ENCODE results near the gene TMEM101.
"Not testable (repeated sequence)": the region's sequence is repeated elsewhere in the genome, so short reads cannot be mapped to it uniquely, and the experiment has no call there.

The TMEM101 gene

DNA sequence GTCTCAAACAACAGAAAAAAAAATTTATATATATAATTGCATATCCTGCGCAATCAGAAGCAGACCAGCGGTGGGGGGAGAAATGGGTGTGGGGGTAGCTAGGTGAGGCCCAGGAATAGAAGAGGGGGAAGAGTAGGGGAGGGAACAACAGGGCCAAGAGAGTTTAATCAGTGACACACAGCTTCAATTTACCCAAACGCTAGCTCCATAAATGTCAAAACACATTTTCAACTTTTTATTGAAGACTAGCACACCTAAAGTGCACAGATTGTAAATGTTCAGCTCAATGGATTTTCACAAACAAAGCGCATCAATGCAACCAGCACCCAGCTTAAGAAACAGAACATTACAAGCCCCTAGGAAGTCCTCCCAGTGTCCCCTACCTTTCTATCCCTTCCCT, 35.1 kb downstream of the TMEM101 start:
- Histone ChIP-seq H3K9ac (ENCODE audit: low read length) (no peak overlapping the region), H3K4me1 (ENCODE audit: control insufficient read depth, insufficient read depth, low read length) (peaks cover 5% of the 10 kb centered on the region), H3K9me3 (ENCODE audit: control insufficient read depth, low read length) (no peaks in the 10 kb centered on the region), H3K36me3 (ENCODE audit: control insufficient read depth, insufficient read depth, low read length, severe bottlenecking) (no peaks in the 10 kb centered on the region), H3K4me3 (ENCODE audit: low read length) (no peak overlapping the region), H3K27me3 (replicated peaks; ENCODE audit: control insufficient read depth, insufficient read depth, low read length) (peaks cover 27% of the 10 kb centered on the region)
- DNase-seq (ENCODE audit: low read depth): no peak

DNA sequence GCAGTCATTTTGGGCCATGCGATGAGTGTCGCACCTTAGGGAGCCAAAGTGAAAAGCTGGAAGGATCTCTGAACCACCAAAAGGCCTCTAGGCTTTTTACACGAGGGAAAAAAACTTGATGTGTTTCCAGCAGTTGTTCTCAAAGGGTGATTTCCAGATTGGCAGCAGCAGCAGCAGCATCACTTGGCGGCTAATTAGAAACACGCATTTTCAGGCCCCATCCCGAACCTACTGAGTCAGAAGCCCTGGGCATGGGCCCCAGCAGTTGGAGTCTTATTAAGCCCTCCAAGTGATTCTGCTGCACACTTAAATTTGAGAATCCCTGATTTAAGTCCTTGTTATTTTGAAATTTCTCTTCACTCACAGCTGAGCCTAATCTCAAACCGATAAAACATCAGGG, 35.8 kb downstream of the TMEM101 start:
- Histone ChIP-seq H3K27me3 (replicated peaks; ENCODE audit: control insufficient read depth, insufficient read depth, low read length) (peaks cover 34% of the 10 kb centered on the region), H3K9me3 (ENCODE audit: control insufficient read depth, low read length) (no peaks in the 10 kb centered on the region), H3K9ac (ENCODE audit: low read length) (no peak overlapping the region), H3K4me1 (ENCODE audit: control insufficient read depth, insufficient read depth, low read length) (peaks cover 9% of the 10 kb centered on the region), H3K36me3 (ENCODE audit: control insufficient read depth, insufficient read depth, low read length, severe bottlenecking) (no peaks in the 10 kb centered on the region), H3K4me3 (ENCODE audit: low read length) (no peak overlapping the region)
- DNase-seq (ENCODE audit: low read depth): no peak

DNA sequence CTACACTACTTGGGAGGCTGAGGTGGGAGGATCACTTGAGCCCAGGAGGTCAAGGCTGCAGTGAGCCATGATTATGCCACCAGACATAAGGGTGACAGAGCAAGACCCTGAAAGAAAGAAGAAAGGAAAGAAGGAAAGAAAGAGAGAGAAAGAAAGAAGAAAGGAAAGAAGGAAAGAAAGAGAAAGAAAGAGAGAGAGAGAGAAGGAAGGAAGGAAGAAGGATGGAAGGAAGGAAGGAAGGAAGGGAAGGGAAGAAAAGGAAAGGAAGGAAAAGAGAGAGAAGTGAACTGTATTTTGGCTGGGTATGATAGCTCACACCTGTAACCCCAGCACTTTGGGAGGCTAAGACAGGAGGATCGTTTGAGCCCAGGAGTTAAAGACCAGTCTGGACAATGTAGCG, 36.7 kb downstream of the TMEM101 start:
- no peaks in the 10 kb centered on the region for H3K36me3 ChIP-seq (ENCODE audit: control insufficient read depth, insufficient read depth, low read length, severe bottlenecking)
- H3K9ac ChIP-seq (ENCODE audit: low read length): no peak overlapping the region
- H3K27me3 ChIP-seq (replicated peaks; ENCODE audit: control insufficient read depth, insufficient read depth, low read length): peaks cover 32% of the 10 kb centered on the region
- no peaks in the 10 kb centered on the region for H3K9me3 ChIP-seq (ENCODE audit: control insufficient read depth, low read length)
- H3K4me3 ChIP-seq (ENCODE audit: low read length): no peak overlapping the region
- peaks cover 9% of the 10 kb centered on the region for H3K4me1 ChIP-seq (ENCODE audit: control insufficient read depth, insufficient read depth, low read length)
- DNase-seq (ENCODE audit: low read depth): no peak

DNA sequence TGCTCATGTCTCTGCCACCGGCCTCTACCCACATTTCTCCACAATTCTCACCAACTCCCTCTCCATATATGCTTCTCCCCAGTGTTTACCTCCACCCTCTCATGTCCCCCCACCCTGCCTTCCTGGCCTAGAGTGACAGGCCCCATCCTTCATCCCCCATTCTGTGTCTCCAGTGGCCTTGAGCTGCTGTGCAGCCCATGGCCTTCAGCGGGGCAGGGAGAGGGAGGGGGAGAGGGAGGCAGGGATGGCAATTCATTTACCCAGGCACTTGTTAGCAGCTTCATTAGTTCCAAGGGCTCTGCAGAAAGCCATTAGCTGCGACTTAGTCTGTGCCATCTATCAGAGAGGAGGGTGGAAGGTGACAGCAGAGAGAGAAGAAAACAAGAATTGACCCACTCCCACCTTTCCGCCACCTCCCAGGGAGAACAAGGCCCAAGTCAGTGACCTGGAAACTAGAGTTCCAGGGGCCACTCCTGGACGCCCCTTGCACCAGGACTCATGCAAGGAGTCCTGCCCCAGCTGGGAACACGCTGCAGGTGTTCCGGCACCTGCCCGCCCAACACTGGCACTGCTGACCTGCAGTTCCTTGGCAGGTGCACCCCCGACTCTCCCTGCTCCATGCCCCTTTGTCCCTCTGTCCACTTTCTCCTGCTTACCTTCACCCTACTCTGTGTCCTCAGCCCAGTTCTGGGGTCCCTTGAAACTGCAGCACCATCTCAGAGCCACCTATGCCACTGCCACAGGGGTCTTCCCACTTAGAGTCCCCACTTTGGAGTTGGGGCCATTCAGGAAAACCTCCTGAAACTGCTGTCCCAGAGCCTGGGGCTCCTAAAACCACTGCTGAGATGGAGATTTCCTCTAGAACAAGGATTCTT, 37.6 kb downstream of the TMEM101 start:
- peaks cover 9% of the 10 kb centered on the region for H3K4me1 ChIP-seq (ENCODE audit: control insufficient read depth, insufficient read depth, low read length)
- no peaks in the 10 kb centered on the region for H3K9me3 ChIP-seq (ENCODE audit: control insufficient read depth, low read length)
- no peaks in the 10 kb centered on the region for H3K36me3 ChIP-seq (ENCODE audit: control insufficient read depth, insufficient read depth, low read length, severe bottlenecking)
- no peak for DNase-seq (ENCODE audit: low read depth)
- H3K27me3 ChIP-seq (replicated peaks; ENCODE audit: control insufficient read depth, insufficient read depth, low read length): peaks cover 26% of the 10 kb centered on the region
- H3K4me3 ChIP-seq (ENCODE audit: low read length): no peak overlapping the region
- H3K9ac ChIP-seq (ENCODE audit: low read length): no peak overlapping the region

DNA sequence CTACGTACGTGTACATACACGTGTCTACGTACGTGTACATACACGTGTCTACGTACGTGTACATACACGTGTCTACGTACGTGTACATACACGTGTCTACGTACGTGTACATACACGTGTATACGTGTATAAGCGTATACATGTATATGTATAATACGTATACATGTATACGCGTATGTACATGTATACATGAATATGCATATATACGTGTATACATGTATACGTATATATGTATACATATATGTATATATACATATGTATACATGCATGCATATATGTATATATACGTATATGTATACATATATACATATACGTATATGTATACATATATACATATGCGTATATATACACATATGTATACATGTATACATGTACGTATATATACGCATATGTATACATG, 38.9 kb downstream of the TMEM101 start:
- DNase-seq (ENCODE audit: low read depth): no peak
- H3K27me3 ChIP-seq (replicated peaks; ENCODE audit: control insufficient read depth, insufficient read depth, low read length): peaks cover 26% of the 10 kb centered on the region

DNA sequence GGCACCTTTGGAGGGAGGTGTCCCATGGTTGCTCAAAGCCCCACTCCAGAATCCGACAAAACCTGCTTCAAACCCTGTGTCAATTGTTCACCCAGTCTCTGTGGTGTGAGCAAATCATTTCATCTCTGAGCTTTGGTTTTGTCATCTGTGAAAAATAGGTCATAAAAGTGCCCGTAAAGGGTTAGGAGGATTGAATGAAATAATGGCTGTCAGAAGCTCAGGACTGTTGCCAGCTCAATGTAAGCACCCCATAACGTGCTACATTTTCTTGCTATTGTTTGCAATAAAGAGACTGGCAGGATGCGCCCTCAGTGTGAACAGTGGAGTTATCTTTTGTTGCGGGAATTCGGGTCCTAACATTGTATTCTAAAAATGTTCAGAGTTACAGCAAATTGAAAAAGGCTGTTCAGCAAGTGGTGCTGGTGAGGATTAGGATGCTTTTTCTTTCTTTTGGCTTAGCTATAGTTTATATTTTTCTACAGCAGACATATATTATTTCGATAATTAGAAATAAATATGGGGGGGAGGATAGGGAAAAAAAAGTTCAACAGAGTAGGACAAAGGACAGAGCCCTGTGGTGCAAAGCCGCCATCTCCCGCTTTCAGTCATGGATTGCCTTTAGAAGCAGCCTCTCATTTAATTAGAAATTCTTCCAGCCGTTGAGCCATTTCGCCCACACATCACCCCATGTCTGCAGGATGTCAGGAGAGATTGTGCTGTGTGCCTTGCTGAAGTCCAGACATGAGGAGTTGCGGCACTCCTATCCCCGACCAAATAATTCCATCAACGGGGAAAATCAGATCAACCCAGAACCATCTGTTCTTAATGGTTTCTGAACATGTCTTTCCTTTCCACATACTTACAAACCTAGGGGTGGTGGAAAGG, 40.1 kb downstream of the TMEM101 start:
- Histone ChIP-seq H3K27me3 (replicated peaks; ENCODE audit: control insufficient read depth, insufficient read depth, low read length) (peaks cover 26% of the 10 kb centered on the region), H3K9me3 (ENCODE audit: control insufficient read depth, low read length) (no peaks in the 10 kb centered on the region), H3K4me3 (ENCODE audit: low read length) (no peak overlapping the region), H3K4me1 (ENCODE audit: control insufficient read depth, insufficient read depth, low read length) (peaks cover 9% of the 10 kb centered on the region), H3K36me3 (ENCODE audit: control insufficient read depth, insufficient read depth, low read length, severe bottlenecking) (no peaks in the 10 kb centered on the region), H3K9ac (ENCODE audit: low read length) (no peak overlapping the region)
- DNase-seq (ENCODE audit: low read depth): peak; percentile 24

More for the DNA sequence above, 38.9 kb downstream of the TMEM101 start:
- H3K9me3 ChIP-seq (ENCODE audit: control insufficient read depth, low read length): no peaks in the 10 kb centered on the region
- no peak overlapping the region for H3K9ac ChIP-seq (ENCODE audit: low read length)
- H3K4me3 ChIP-seq (ENCODE audit: low read length): no peak overlapping the region
- peaks cover 9% of the 10 kb centered on the region for H3K4me1 ChIP-seq (ENCODE audit: control insufficient read depth, insufficient read depth, low read length)
- H3K36me3 ChIP-seq (ENCODE audit: control insufficient read depth, insufficient read depth, low read length, severe bottlenecking): no peaks in the 10 kb centered on the region

DNA sequence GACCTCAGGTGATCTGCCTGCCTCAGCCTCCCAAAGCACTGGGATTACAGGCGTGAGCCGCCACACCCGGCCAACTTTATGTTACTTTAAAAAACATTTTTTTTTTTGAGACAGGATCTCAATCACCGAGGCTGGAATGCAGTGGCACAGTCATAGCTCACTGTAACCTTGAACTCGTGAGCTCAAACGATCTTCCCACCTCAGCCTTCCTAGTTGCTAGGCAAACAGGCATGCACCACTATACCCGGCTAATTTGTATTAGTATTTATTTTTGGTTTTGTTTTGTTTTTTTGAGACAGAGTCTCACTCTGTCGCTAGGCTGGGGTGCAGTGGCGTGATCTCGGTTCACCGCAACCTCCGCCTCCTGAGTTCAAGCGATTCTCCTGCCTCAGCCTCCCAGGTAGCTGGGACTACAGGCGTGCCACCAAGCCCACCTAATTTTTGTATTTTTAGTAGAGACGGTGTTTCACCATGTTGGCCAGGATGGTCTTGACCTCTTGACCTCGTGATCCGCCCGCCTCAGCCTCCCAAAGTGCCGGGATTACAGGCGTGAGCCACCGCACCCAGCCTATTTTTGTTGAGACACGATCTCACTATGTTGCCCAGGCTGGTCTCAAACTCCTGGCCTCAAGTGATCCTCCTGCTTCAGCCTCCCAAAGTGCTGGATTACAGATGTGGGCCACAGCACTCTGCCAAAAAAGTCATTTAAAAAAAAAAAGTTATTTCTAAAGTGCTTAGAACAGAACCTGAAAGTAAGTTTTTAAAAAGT, 42.1 kb downstream of the TMEM101 start:
- not testable (repeated sequence) for DNase-seq (ENCODE audit: low read depth); H3K36me3 ChIP-seq (ENCODE audit: control insufficient read depth, insufficient read depth, low read length, severe bottlenecking); H3K9ac ChIP-seq (ENCODE audit: low read length); H3K4me3 ChIP-seq (ENCODE audit: low read length); H3K4me1 ChIP-seq (ENCODE audit: control insufficient read depth, insufficient read depth, low read length); H3K9me3 ChIP-seq (ENCODE audit: control insufficient read depth, low read length)
- peaks cover 30% of the 10 kb centered on the region for H3K27me3 ChIP-seq (replicated peaks; ENCODE audit: control insufficient read depth, insufficient read depth, low read length)

DNA sequence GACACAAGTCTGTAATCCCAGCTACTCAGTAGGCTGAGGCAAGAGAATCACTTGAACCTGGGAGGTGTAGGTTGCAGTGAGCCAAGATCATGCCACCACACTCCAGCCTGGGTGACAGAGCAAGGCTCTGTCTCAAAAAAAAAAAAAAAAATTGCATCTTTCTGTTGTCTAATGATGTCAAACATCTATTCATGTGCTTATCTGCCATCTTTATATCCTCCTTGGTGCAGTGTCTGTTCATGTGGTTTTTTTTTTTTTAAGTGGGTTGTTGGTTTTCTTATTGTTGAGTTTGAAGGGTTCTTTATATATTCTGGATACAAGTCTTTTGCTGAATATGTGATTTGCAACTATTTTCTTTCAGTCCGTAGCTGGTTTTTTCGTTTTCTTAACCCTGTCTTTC, 43.3 kb downstream of the TMEM101 start:
- H3K9ac ChIP-seq (ENCODE audit: low read length); H3K36me3 ChIP-seq (ENCODE audit: control insufficient read depth, insufficient read depth, low read length, severe bottlenecking); H3K4me1 ChIP-seq (ENCODE audit: control insufficient read depth, insufficient read depth, low read length); H3K4me3 ChIP-seq (ENCODE audit: low read length); H3K9me3 ChIP-seq (ENCODE audit: control insufficient read depth, low read length); DNase-seq (ENCODE audit: low read depth): not testable (repeated sequence)
- H3K27me3 ChIP-seq (replicated peaks; ENCODE audit: control insufficient read depth, insufficient read depth, low read length): peaks cover 23% of the 10 kb centered on the region

DNA sequence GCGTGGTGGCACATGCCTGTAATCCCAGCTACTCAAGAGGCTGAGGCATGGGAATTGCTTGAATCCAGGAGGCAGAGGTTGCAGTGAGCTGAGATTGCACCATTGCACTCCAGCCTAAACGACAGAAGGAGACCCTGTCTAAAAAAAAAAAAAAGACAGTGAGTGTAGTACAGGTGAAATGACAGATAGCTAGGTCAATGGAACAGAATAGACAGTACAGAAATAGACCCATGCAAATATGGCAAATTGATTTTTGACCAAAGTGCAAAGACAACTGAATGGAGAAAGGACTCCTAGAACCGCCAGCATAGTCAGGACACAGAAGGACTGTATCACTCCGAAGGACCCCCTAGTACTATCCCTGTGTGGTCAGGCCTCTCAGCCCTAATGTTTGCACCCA, 44.4 kb downstream of the TMEM101 start:
- H3K36me3 ChIP-seq (ENCODE audit: control insufficient read depth, insufficient read depth, low read length, severe bottlenecking): no peaks in the 10 kb centered on the region
- no peak for DNase-seq (ENCODE audit: low read depth)
- peaks cover 9% of the 10 kb centered on the region for H3K4me1 ChIP-seq (ENCODE audit: control insufficient read depth, insufficient read depth, low read length)
- no peak overlapping the region for H3K9ac ChIP-seq (ENCODE audit: low read length)
- no peak overlapping the region for H3K4me3 ChIP-seq (ENCODE audit: low read length)
- H3K9me3 ChIP-seq (ENCODE audit: control insufficient read depth, low read length): no peaks in the 10 kb centered on the region
- H3K27me3 ChIP-seq (replicated peaks; ENCODE audit: control insufficient read depth, insufficient read depth, low read length): peaks cover 23% of the 10 kb centered on the region

DNA sequence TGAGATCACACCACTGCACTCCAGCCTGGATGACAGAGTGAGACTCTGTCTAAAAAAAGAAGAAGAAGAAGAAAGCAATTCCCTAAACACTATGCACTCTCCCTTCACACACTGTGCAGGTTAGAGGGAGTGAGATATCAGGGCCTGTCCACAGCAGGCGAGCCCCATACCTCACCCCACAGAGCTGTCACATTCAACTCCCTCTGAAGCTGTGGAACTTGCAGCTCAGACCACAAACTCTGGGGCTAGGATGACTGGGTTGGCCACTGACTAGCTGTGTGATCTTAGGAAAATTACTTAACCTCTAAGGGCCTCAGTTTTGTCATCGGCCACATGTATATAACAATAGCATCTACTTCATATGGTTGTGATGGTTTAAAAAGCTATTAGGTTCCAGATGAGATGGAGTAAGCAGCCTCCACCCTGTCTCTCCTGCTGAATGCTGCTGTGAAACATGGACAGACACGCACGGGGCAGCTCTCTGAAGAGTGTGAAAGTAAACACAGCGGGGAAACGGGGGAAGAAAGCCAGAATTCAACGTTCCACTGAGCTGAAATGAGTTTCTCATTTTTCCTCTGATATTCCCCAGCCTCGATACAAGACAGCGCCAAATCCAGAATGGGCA, 47.4 kb downstream of the TMEM101 start:
- peaks cover 7% of the 10 kb centered on the region for H3K27me3 ChIP-seq (replicated peaks; ENCODE audit: control insufficient read depth, insufficient read depth, low read length)
- H3K36me3 ChIP-seq (ENCODE audit: control insufficient read depth, insufficient read depth, low read length, severe bottlenecking): no peaks in the 10 kb centered on the region
- no peaks in the 10 kb centered on the region for H3K4me1 ChIP-seq (ENCODE audit: control insufficient read depth, insufficient read depth, low read length)
- no peak for DNase-seq (ENCODE audit: low read depth)
- no peaks in the 10 kb centered on the region for H3K9me3 ChIP-seq (ENCODE audit: control insufficient read depth, low read length)
- H3K9ac ChIP-seq (ENCODE audit: low read length): no peak overlapping the region
- no peak overlapping the region for H3K4me3 ChIP-seq (ENCODE audit: low read length)
